ENCODE data around the gene IGF2BP2. TPM values are rescaled to one million over a fixed set of nuclear protein-coding genes. Genes with fewer than 3 reads are reported as not detected.

IGF2BP2 gene
- total and polyA plus RNA-seq, 2 of the 13 experiments (the other 11 are each of a cell fraction or from before 2014, with no cell fraction given), result 6.5 to 46.0 TPM

GRCh38 chr3:185758912-185759311 lies 65.9 kb downstream of the IGF2BP2 start:
- peak; percentile 44 for DNase-seq (ENCODE audit: low spot score)
- Histone ChIP-seq H3K27ac (ENCODE audit: extremely low read length, insufficient read depth, low read length) (no peak overlapping the region), H3K4me3 (replicated peaks in 1 of 3; ENCODE audit: insufficient read depth in 1 of 3, low read depth in 2 of 3, low read length in 3 of 3) (no peak overlapping the region), H3K79me2 (ENCODE audit: insufficient read depth, low read length) (peaks cover 98% of the 10 kb centered on the region), H3K36me3 (replicated peaks in 1 of 2; ENCODE audit: control insufficient read depth in 1 of 2, insufficient read depth in 2 of 2, low read length in 2 of 2) (peaks cover 14 to 20% of the 10 kb centered on the region in 2 experiments), H3K4me1 (ENCODE audit: insufficient read depth, low read length) (peaks cover 69% of the 10 kb centered on the region), H3K9ac (ENCODE audit: insufficient read depth, low read depth, low read length) (no peak overlapping the region), H2AFZ (ENCODE audit: low read length) (no peak overlapping the region), H4K20me1 (ENCODE audit: insufficient read depth, low read length) (peaks cover 96% of the 10 kb centered on the region), H3K27me3 (ENCODE audit: control insufficient read depth in 1 of 2, insufficient read depth in 2 of 2, low read length in 2 of 2) (no peaks in the 10 kb centered on the region), H3K4me2 (ENCODE audit: low read depth, low read length) (no peak overlapping the region), H3K9me3 (ENCODE audit: low read length) (no peaks in the 10 kb centered on the region)
- intact Hi-C loops (cut with micrococcal nuclease; ENCODE audit: unreplicated experiment) (no loop called here), in situ Hi-C loops (cut with HindIII; ENCODE audit: extremely low pct_ligation_motif_present, low pct_unique_long_range_greater_than_20kb) (no loop called here)
- no TSS peak for BruUV-seq (replicated peaks)
- no peak for TF ChIP-seq ZNF543 (CRISPR knock-in tag; IDR thresholded peaks at IDR 0.05)
- ATAC-seq, result peak; percentile 31; the same call in 2 of the 3 replicates
- POLR2A ChIA-PET, result no interaction called here
- peak; percentile 52 for FAIRE-seq
- CTCF ChIA-PET (ENCODE audit: low intra/inter-chr PET ratio, low total read pairs), result interaction anchor here (1.3 kb wide), 1 partner anchor 9 kb away, joined by 3 read pairs; no protein-coding TSS in a partner anchor
- WGBS (ENCODE audit: low lambda C conversion rate), result 94% methylated on average over 1 of the region's 1 CpG

DNA sequence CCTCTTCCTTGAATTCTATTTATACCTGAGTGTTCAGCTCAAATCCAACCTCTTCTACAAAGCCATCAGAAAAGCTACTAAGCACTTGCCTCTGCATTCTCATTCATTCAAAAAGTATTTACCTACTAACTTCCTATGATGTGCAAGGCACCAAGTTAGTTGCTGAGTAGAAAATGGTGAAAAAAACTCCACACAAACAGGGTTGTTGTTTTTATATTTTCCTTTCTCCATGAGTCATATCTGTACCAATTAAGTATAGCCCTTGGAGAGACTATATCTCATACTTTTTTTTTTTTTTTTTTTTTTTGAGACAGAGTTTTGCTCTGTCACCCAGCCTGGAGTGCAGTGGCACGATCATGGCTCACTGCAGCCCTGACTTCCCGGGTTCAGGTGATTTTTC lies 67.7 kb downstream of the IGF2BP2 start:
- no TSS peak for BruUV-seq (replicated peaks)
- no peak for ATAC-seq
- TF ChIP-seq HNRNPH1 (optimal IDR thresholded peaks at IDR 0.05; ENCODE audit: low read depth, low read length) (no peak), TFE3 (CRISPR knock-in tag; IDR thresholded peaks at IDR 0.05) (no peak), SIX1 (CRISPR knock-in tag; IDR thresholded peaks at IDR 0.05; ENCODE audit: borderline replicate concordance) (no peak), ZNF615 (CRISPR knock-in tag; IDR thresholded peaks at IDR 0.05; ENCODE audit: borderline replicate concordance) (no peak), ZNF644 (CRISPR knock-in tag; IDR thresholded peaks at IDR 0.05; ENCODE audit: low read depth) (no peak), TRAFD1 (CRISPR knock-in tag; IDR thresholded peaks at IDR 0.05; ENCODE audit: borderline replicate concordance) (no peak), KLF15 (CRISPR knock-in tag; IDR thresholded peaks at IDR 0.05; ENCODE audit: borderline replicate concordance) (no peak), ZNF207 (IDR thresholded peaks at IDR 0.05; ENCODE audit: borderline replicate concordance) (no peak), KLF16 (CRISPR knock-in tag; IDR thresholded peaks at IDR 0.05) (no peak)
- TF ChIP-seq, protein P1, sequence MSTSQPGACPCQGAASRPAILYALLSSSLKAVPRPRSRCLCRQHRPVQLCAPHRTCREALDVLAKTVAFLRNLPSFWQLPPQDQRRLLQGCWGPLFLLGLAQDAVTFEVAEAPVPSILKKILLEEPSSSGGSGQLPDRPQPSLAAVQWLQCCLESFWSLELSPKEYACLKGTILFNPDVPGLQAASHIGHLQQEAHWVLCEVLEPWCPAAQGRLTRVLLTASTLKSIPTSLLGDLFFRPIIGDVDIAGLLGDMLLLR (CRISPR knock-in tag; IDR thresholded peaks at IDR 0.05), result no peak
- TF ChIP-seq, protein P2, sequence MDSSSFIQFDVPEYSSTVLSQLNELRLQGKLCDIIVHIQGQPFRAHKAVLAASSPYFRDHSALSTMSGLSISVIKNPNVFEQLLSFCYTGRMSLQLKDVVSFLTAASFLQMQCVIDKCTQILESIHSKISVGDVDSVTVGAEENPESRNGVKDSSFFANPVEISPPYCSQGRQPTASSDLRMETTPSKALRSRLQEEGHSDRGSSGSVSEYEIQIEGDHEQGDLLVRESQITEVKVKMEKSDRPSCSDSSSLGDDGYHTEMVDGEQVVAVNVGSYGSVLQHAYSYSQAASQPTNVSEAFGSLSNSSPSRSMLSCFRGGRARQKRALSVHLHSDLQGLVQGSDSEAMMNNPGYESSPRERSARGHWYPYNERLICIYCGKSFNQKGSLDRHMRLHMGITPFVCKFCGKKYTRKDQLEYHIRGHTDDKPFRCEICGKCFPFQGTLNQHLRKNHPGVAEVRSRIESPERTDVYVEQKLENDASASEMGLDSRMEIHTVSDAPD (CRISPR knock-in tag; IDR thresholded peaks at IDR 0.05), result no peak

More for the DNA sequence above, 67.7 kb downstream of the IGF2BP2 start:
- in situ Hi-C loops (cut with HindIII; ENCODE audit: extremely low pct_ligation_motif_present, low pct_unique_long_range_greater_than_20kb), result no loop called here
- DNase-seq (ENCODE audit: low spot score) (no peak), FAIRE-seq (no peak)
- POLR2A ChIA-PET, result no interaction called here
- Histone ChIP-seq H3K36me3 (replicated peaks in 1 of 2; ENCODE audit: control insufficient read depth in 1 of 2, insufficient read depth in 2 of 2, low read length in 2 of 2) (peaks cover 13 to 26% of the 10 kb centered on the region in 2 experiments), H3K27ac (ENCODE audit: extremely low read length, insufficient read depth, low read length) (no peak overlapping the region), H2AFZ (ENCODE audit: low read length) (no peak overlapping the region), H4K20me1 (ENCODE audit: insufficient read depth, low read length) (peaks cover 91% of the 10 kb centered on the region), H3K9me3 (ENCODE audit: low read length) (no peaks in the 10 kb centered on the region), H3K27me3 (ENCODE audit: control insufficient read depth in 1 of 2, insufficient read depth in 2 of 2, low read length in 2 of 2) (no peaks in the 10 kb centered on the region), H3K79me2 (ENCODE audit: insufficient read depth, low read length) (peaks cover 97% of the 10 kb centered on the region), H3K9ac (ENCODE audit: insufficient read depth, low read depth, low read length) (no peak overlapping the region), H3K4me3 (replicated peaks in 1 of 3; ENCODE audit: insufficient read depth in 1 of 3, low read depth in 2 of 3, low read length in 3 of 3) (no peak overlapping the region), H3K4me2 (ENCODE audit: low read depth, low read length) (no peak overlapping the region), H3K4me1 (ENCODE audit: insufficient read depth, low read length) (peaks cover 64% of the 10 kb centered on the region)
- intact Hi-C loops (cut with micrococcal nuclease; ENCODE audit: unreplicated experiment), result no loop called here
- WGBS (ENCODE audit: low lambda C conversion rate), result 100% methylated on average over 2 of the region's 2 CpGs
- CTCF ChIA-PET (ENCODE audit: low intra/inter-chr PET ratio, low total read pairs), result no interaction called here
